HG03575 (cell line): ENCODE results near the gene FSHR.

Source experiments
- ATAC-seq: cut with Tn5 transposase; IDR thresholded peaks from one replicate; pipeline ENCODE4 v1.9.1; 2021; ENCODE audit not compliant: unreplicated experiment, insufficient number of reproducible peaks, low FRiP score; ENCODE audit errors: extremely low read depth

The FSHR gene

DNA sequence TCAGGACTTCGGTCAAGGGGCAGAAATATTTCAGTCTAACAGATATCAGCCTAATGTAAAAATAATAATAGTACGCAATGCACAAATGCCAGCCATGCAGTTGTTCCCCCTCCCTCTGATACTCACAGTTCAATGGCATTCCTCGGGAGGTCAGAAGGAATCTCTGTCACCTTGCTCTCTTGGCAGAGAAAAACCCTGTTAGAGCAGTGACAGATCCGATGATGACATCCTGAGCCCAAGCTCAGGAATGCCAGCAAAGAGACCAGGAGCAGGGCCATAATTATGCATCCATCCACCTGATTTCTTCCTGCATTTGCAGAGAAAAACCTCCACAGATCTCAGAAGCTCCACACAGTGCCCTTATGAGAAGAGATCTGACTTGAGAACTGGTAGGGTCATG, at the start of gene FSHR:
TSS of gene FSHR (minus strand) at position 376 of the 400 bp plus-strand sequence. CDS start at position 278, 98 bp downstream.
- no peak for ATAC-seq

GRCh38 chr2:49199266-49199665, 45.0 kb upstream of the FSHR start:
- ATAC-seq: no peak

- no peak for ATAC-seq
Measured at GRCh38 chr2:49194701-49195100, 40.4 kb upstream of the FSHR start.

DNA sequence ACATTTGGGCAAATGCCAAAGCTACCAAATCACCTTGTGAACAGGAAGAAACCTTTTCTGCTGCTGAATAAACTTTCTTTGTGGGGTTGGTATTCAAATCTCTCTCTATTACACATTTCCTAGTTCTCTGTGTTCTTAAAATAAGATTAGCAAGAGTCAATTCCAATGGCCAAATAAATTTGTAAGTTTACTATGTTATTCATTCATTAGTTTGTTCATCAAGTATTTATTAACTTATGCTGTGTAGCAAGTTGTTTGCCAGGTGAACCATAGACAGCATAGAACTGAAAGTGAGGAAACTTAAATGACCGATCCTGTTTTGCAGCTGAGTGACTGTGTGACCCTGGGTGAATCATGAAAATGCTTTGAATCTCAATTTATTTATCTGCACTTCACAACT, 37.7 kb upstream of the FSHR start:
- ATAC-seq: no peak

DNA sequence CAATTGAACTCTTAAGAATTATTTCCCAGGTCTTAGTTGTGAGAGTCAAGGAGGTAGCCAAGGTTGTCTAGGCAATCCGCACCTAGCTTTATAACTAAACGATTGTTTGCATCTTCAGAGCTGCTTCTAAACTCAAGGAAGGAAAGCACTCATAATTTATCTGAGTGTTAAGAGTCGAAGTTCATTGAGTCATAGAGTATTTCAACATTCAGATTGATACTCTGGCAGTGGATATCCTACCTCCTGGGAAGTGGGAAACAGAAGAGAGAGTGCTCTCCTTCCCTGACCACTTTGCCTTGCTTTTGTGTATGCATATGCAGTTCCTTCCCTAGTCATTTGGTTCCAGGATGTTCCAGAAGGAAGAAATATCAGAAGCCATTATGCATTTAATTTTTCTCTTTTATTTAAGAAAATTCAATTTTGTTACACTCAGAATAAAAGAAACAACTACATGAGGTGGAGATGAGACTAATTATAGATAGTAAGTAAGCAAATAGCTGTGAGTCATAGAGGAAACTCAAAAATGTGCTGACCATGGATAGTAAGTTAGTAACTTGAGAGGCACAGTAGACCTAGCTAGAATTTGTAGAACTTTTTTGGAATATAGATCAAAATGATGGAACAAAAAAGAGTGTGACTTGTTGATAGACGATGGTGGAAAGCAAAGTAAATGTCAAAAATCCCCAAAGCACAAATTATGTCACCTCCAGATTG, 35.4 kb upstream of the FSHR start:
- no peak for ATAC-seq

DNA sequence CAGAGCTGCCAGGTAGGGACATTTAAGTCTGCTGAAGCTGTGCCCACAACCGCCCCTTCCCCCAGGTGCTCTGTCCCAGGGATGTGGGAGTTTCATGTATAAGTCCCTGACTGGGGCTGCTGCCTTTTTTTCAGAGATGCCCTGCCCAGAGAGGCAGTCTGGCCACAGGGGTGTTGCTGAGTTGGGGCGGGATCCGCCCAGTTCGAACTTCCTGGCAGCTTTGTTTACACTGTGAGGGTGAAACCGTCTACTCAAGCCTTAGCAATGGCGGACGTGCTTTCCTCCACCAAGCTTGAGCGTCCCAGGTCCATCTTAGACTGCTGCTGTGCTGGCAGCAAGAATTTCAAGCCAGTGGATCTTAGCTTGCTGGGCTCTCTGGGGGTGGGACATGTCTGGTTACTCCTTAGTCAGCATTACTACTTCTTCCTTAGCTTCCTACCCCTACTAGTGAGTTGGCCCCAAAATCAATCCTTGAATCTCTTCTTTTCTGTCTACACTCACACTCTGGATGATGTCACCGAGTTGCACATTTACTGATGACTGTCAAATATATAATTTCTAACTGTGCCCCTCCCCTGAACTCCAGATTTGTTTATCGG, 31.8 kb upstream of the FSHR start:
- ATAC-seq: no peak

- ATAC-seq: no peak
Measured at GRCh38 chr2:49178656-49179055, 24.3 kb upstream of the FSHR start.

DNA sequence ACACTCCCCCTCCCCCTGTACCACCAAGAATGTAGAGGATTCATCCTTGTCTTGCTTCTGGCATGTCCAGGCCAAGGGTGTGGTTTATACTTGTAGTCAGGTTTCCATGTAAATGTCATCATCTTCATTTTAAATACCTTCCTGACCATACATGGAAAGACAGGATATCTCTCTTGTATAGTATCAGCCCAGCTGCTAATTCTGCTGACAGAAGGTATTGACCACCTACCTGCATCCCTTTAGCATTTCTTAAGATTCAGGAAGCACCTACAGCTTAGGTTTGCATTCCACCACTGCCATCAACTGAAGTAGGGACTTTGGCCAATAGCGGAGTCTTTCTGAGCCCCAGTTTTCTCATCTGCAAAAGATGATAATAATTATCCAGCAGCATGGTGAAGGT, 22.9 kb upstream of the FSHR start:
- no peak for ATAC-seq

- ATAC-seq: no peak
Measured at GRCh38 chr2:49175831-49176230, 21.5 kb upstream of the FSHR start.

- no peak for ATAC-seq
Measured at GRCh38 chr2:49174750-49175149, 20.4 kb upstream of the FSHR start.

DNA sequence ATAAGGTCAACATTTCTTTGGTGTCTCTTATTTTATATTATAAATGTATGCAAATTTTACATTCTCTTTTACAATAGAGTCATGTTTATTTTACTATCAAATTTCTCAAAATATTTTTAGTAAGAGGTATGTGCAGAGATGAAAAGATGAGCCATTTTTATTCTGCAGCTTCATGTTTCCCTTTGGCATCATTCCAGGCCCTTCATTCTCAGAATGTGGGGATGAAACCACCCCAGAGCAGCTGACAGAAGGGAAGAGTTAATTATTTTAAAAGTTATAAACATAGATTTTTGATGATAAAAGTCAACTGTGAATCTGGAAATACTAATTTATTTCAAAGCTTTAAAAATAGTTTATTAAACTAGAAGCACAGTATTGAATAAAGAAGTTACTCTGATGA, 12.8 kb upstream of the FSHR start:
- no peak for ATAC-seq

DNA sequence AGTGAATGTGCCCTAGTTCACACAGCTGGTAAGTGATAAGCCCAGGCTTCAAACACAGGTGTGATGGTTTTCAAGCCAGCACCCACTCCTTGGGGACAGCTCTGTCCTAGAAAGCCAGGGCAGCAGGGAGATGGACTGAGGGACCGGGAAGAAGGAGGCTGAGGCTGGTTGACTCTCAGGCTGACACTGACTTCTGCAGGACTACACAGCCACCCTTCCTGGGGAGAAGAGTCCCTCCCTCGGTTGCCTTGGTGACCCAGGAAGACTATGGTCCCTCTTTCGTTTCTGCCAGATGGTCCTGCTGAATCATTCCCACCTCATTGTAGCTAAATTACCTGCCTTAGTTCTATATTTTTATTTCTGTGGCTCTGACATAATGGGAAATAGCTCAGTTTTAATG, 11.3 kb upstream of the FSHR start:
- no peak for ATAC-seq

DNA sequence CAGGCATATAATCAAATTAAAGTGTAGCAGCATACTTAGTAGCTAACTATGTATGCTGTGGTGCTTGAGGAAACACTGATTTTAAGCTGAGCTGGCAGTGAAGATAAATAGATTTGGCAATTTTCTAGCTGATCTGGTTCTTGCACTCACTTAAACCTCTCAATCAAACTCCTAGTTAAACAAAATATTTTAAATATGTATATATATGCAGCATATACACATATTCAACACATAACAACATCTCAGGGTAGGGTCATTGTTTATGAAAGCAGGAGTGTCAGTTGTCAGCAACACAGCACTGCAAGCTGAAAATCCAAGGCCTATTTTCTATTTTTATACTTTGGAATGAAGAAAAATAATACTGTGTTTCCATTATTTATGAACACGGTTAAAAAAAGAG, 10.4 kb upstream of the FSHR start:
- ATAC-seq: no peak

DNA sequence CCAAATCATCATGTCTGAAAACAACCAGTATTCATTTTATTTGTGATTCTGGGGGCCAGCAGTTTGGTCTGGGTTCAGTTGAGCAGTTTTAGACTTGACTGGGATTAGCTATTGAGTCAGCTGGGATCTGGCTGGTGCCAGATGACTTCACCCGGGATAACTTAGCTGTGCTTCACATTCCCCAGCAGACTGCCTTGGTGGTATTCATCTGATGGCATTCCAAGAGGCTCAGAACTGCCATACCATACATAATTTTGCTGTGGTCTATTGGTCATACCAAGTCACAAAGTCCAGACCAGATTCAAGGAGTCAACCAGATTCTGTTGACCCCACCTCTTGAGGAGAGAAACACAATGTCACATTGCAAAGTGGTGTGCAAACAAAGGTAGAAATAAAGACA, 7.8 kb upstream of the FSHR start:
- ATAC-seq: no peak

DNA sequence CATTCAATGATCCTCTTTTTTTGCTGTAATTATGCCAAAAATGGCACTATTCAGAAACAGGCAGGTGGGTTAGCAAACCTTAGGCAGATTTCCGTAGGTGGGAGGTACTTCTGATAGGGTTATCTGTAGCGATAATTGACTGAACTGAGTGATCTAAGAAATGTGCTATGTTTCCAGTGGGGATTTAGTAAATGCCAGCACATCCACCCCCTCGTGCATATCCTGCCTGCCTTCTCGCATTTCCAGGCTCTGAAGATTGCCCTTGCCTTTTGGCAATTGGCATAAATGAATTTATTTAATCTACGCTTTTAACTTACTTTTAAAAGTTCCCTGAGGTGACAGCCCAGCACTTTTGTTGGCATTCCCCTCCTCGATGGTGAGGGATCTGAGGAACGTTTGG, 576 bp upstream of the FSHR start:
- ATAC-seq: no peak

DNA sequence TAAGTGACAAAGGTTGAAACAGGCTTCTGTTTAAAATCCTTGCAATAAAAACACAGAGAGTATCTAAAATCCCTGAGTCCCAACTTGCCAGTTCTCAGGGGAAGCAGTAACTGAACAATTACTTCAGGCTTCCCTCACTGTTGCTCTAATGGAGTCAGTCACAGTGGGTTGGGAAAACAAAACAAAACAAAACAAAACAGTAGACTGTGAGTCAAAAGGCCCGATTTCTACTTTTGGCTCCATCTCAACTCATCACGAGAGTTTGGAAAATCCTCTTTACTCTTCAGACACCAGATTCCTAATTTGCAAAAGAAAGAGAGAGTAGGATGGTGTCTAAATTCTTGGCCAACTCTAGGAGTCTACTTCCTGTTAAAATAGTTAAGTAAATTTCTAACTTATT, 1.1 kb downstream of the FSHR start:
- ATAC-seq: no peak

DNA sequence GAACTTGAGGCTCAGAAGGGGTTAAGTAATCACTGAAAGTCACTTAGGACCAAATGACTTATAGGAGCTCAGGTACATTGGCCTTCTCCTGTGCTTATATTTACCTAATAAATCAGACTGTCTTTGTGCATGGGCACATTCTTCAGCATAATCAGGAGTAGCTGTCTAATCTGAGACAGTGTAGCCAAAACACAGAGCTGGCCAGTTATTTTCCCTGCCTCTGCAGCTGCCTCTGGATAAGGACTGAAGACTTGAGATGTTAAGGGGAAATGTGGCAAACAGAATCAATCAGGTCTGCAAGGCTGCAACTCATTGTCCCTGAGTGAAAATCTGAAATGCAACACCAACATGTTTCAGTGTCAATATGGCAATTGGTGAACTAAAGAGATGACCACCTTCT, 1.5 kb downstream of the FSHR start:
- no peak for ATAC-seq

DNA sequence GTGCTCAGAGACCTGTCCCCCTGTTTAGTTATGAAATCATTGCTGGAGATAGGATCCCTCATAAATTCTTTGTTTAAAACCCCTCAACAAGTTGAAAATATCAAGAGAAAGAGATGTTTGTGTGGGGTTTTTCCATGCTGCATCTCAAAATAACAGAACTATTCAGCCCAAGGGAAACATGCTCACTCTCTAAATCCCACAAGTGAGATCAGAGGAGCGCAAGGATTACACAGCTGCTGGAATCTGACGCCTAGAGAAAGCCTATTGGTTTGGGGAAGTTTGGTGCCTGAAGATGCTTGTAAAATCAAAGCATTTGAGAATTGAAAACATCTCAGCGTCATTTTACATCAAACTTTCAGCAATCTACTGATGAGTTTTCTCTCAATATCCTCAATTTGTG, 7.9 kb downstream of the FSHR start:
- no peak for ATAC-seq

DNA sequence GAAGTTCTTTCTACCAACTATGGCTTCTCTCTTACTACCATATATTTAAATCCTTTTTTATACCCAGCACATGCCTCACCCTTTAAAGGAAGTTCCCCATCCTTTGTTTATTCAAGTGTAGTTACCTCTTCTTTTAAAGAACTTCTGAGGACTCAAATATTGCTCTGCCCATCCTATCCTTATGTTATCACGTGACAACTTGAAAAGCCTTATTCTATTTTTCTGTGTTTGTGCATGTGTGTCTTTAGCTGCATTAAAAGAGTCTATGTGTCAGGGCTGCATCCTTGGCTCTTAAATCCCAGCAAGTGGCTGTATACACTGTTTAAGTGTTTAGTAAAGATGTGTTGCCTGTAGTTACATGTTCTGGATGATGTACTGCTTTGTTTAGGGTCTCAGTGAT, 22.5 kb downstream of the FSHR start:
- ATAC-seq: no peak

GRCh38 chr2:49129034-49129433, 25.3 kb downstream of the FSHR start:
- ATAC-seq: no peak

DNA sequence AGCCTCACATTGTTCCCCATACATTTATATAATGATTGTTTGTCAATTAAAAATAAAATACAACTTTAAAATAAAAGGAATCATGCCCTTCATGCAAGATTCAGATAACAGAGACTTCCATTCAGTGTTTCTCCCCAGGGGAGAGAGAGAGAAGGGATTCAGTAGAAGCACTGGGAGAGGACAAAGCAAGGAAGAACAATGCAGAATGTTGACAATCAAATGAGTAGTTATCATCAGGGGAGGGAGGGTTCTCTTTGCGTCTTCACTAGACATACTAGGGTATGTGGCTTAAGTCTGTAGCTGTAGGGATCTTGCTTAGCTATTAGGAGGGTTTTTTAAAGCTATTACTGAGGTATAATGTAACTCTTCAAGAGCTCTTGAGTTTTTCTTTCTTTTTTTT, 30.7 kb downstream of the FSHR start:
- no peak for ATAC-seq
